NCI-H1048 (cell line): ENCODE measurements around the gene KCNS3.
A peak's percentile ranks its signal among the peaks of the same experiment; 100 is the strongest.

Source experiments
- DNase-seq: peaks from one replicate; lab custom pipeline; 2025; lab: John Stamatoyannopoulos, UW

KCNS3 gene, protein sequence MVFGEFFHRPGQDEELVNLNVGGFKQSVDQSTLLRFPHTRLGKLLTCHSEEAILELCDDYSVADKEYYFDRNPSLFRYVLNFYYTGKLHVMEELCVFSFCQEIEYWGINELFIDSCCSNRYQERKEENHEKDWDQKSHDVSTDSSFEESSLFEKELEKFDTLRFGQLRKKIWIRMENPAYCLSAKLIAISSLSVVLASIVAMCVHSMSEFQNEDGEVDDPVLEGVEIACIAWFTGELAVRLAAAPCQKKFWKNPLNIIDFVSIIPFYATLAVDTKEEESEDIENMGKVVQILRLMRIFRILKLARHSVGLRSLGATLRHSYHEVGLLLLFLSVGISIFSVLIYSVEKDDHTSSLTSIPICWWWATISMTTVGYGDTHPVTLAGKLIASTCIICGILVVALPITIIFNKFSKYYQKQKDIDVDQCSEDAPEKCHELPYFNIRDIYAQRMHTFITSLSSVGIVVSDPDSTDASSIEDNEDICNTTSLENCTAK

GRCh38 chr2:17878281-17879136, at the start of gene KCNS3:
KCNS3 (plus strand) TSS chr2:17878667; CDS start chr2:17931009, 52,342 bp downstream.
- peak; percentile 23 for DNase-seq

DNA sequence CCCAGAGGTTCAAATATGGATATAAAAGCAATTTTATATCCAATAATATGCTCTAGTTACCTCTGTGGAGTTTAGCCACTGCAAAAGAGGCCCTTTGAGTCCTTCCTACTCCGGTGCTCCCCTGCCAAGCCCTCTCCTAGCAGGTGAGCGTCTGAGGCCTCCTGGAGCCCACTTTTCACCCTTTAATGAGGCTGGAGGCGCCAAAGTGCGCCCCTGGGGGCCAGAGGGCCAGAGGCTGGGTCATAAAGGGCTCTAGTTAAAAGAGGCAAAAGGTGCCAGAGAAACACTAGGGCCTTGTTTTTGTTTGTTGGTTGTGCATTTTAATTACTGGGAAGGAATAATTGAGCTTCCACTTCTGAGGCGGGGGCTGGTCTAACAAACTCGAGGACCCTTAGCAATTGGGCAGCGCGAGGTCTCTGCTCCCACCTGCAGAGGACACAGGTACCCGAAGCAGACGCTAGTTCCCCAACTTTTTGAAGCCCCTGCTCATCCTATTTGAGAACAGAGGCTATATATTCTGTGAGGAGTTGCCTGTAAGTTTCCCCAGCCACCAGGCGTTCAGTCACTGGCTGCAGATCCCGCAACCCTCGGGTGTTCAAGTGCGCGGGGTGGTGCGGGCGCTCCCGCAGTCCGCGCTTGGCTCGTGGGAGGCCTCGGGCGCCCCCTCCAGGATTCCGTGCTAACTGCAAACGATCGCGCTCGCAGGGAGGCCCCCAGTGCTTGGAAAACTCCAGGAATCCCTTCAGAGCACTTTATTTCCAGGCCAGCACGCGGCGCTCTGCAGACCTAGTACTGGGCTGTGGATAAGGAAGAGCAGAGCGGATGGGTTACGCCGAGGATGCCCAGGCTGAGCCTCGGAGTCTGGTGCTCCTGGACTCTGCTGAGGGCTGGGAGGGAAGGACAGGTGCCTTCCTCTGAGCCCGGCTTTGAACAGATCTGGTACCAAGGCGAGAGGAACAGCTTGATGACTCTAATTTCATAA, 48.1 kb upstream of the KCNS3 start:
- no peak for DNase-seq

DNA sequence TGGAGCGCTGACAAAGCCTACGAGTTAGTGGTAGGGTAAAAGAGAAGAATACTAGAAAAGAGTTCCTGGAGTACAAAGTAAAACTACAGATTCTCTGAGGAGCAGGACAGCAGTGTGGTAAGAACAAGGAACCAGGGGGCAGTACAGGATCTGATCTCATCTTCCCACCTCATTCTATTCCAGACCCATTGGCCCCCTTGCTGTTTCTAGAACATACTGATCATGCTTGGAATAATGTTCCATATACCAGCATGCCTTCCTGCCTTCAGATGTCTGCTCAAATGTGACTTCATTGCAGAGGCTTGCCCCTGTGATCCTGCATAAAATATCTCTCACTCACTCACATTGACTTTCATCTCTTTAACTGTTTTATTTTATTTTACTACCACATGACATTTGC, 43.0 kb upstream of the KCNS3 start:
- DNase-seq, result no peak

- DNase-seq, result no peak
Measured at GRCh38 chr2:17839959-17840358, 38.5 kb upstream of the KCNS3 start.

DNA sequence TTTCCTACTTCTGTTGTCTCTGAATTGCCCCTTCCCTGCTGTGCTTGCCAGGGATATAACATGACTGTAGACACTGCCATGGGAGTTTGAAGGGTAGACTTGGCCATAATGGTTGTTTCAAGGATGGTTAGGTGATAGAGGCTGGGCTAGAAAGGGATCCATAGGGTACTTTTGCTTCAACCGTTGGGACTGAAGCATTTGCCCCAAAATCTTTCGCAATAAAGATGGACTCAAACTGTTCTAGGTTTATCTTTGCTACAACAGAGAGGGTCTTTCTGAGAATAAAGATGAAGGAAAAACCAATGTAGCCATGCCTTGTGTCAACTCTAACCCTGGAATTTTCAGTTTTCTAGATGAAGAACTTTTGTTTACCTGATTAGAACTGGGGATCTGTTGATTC, 35.0 kb upstream of the KCNS3 start:
- no peak for DNase-seq

DNA sequence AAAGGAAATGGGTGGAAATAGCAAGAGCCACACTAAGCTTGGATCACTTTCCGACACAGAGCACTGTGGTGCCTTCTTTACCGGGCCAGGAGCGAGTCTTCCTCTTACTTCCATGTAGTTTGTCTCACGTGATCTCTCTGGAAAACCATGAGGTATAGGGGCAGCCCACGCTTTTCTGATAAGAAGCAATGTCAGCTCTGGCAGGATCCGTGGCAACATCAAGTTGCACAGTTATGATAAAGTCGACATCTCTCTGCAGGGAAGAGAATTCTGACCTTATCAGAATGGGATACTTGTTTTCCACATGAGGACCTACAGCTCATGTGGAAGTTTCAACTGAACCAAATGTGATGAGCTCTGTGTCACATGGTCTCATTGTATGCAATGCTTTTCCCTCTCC, 32.7 kb upstream of the KCNS3 start:
- DNase-seq, result no peak

DNA sequence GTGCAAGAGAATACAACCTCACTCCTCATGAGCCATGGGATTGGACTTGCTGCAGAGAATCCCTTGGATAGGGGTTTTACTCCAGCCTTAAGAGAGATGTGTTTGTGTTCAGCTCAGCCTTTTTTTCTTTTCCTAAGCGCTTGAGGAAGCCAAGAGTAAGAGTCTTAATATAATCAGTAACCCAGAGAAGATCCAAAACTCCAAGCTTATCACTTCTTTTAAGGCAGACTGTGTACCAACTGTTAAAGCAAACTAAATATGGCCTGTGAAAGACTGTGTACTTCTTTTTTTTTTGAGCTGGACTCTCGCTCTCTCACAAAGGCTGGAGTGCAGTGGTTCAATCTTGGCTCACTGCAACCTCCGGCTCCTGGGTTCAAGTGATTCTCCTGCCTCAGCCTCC, 31.8 kb upstream of the KCNS3 start:
- DNase-seq, result no peak

DNA sequence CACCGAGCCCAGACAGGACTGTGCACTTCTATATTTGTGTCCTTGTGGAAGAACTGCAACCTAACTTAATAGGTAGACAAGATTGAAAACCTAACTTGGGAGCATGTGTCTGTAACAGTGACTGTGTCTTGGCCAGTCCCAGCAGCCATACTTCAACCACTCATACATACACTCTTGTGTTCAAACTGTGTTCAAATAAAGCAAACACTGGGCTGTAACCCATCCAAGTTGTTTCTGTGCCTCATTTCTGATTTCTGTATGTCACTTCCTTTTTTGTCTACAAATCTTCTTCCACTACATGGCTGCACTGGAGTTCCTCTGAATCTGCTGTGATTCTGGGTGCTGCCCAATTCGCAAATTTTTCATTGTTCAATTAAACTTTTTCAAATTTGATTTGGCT, 31.2 kb upstream of the KCNS3 start:
- no peak for DNase-seq

DNA sequence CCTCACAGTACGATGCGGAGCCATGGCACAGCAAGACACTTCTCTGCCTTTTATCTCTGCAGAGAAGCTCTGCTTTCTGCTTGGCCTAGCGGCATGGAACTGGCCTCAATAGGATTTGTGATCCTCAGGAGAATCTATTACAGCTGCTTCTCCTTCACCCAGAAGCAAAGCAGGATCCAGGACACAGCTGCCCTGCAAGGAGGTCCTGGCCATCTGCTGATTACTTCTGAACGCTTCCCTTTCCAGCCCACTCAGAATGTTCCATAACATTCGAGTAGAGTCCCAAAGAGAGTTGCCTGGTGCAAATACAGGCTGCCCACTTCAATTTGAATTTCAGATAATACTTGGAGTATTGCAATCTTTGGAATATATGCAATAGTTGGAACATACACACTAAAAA, 29.2 kb upstream of the KCNS3 start:
- no peak for DNase-seq

GRCh38 chr2:17850151-17850550, 28.3 kb upstream of the KCNS3 start:
- no peak for DNase-seq

DNA sequence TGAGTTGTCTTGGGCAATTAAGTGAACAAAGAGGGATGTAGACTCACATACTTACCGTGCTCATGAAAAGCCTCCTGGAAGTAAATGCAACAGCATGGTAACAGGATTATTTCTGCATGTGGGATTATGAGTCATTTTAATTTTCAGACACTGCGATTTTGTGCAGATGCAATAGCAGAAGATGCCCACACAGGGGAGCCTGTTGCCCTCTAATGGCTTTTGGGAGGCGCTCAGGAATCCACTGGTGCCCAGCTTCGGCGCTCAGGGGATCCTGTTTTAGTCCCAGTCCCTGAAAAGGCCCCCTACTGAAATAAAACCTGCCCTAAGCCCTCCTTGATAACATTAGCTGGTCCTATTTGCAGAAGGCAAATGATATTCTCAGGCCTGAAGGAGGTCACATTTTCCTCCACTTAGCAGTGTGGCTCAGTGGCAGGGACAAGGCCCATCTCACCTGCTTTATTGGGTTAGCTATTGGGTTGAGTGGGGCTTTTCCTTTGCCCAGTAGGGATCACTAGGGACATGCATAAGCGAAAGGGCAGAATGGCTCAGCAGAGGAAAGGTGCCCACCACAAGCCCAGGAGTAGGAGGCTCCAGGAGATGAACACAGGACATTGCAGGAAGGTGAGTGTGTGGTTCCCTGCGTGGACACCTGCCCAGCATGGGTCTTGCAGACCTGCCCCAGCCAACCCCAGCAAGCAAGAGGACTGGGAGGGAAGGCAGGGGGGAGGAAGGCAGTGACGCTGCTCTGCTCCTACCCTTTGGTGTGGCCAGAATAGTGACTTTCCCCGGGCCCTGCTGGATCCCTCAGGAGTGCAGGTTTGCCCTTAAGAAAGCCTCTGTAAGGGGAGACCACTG, 26.5 kb upstream of the KCNS3 start:
- no peak for DNase-seq

- DNase-seq, result no peak
Measured at GRCh38 chr2:17853799-17854198, 24.7 kb upstream of the KCNS3 start.

- no peak for DNase-seq
Measured at GRCh38 chr2:17857021-17857420, 21.4 kb upstream of the KCNS3 start.

DNA sequence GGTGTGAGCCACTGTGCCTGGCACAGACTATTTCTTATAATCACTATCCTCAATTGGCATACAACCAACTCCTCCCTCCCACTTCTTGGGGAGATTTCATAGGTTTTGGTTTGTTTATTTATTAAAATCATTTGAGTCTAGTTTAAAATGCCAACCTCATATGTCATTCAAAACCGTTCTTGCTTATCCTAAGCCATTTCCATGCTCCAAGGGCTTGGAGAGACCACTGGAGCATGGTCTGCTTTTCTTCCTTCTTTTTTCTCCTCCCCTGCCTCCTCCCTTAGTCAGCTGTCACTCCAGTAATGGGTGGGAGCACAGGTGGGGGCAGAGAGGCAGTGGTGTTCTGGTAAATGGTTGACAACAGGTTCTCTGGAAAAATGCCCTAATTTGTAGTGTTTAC, 20.4 kb upstream of the KCNS3 start:
- DNase-seq, result no peak

- no peak for DNase-seq
Measured at GRCh38 chr2:17863539-17863938, 14.9 kb upstream of the KCNS3 start.

DNA sequence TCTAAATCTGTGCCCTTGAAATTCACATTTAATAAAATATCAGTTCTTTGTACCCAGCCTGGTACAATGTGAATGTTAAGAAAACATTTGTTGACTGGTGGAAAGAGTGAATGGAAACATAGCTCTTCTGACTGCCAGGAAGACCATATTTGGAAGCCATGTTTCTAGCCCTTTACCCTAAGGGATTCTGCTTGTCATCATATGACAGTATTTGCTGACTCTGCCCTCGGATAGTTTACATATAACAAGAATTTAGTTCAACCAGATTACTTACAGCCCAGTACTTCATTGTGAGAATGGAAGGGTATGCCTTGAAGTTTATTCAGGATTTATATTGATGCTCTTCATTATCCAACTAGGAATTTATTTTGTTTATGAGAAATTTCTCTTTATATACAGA, 13.8 kb upstream of the KCNS3 start:
- no peak for DNase-seq

DNA sequence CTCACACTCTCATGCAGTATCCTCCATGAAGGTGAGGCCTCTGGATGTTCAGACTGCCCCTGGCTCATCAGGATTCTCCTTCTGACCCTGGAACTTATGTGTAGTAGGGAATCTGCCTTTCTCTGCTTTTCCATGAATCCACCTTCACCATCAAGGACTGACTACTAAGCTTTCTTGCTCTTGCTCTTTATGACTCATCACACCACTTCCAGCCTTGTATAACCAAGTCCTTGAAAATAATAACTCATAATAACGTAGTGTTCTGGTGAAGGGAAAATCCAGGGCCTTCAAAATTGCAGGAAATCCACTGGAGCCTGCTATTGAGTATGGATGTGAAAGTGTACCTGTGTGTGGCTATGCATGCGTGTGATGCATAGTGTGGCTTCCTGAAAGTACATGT, 11.3 kb upstream of the KCNS3 start:
- DNase-seq, result no peak

DNA sequence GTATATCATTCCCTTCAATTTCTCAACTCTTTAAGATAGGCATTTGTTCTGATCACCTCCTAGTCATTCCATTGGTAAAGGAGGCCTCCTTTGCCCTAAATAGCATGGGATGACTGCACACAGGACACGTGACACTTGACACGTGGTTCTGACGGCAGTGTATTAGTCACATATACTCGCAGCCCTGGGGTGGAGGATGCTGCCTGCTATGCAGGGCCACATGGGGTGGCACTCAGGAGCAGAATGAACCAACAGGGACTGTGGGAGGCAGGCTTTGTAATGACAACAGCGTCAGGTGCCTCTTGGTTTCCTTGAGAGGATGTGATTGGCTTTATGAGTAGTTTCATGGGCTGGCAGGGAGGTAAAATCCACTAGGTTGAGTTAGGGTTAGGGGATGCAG, 9.3 kb upstream of the KCNS3 start:
- no peak for DNase-seq

DNA sequence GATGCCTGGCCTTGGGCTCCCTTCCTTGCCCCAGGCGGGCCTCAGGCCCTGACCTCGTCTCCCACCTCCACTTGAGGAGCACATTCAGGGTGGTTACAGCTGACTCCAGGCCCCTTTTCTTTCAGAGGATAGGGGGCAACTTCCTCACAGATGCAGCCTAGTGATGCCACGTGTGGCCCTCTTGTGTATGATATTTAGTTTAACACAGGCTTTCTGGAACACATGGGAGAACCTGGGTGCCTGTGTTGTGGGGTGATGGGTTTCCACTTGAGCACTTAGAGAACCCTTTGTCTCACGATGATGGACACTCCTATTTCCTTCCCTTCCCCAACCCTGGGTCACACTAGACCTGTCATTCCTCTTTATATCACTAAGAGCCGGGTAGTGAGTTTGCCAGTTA, 6.8 kb upstream of the KCNS3 start:
- DNase-seq, result no peak

GRCh38 chr2:17873021-17873420, 5.4 kb upstream of the KCNS3 start:
- no peak for DNase-seq

GRCh38 chr2:17876590-17876989, 1.9 kb upstream of the KCNS3 start:
- no peak for DNase-seq
